ENCODE data around the gene DCST2. TPM values are rescaled to one million over a fixed set of nuclear protein-coding genes. Genes with fewer than 3 reads are reported as not detected.
A peak's percentile ranks its signal among the peaks of the same experiment; 100 is the strongest.

Gene DCST2
- total and polyA plus RNA-seq, 9 donors = 0.17 to 1.4 (median 1.1) TPM; not detected in 1

- no peak for DNase-seq
- H3K4me3 ChIP-seq = no peak overlapping the region
- H3K27ac ChIP-seq = no peak overlapping the region
- intact Hi-C loops (cut with DNase I) = loop anchor here in 3 of 4 donors (5.0 to 10.0 kb wide), 2 partner anchors 108 to 280 kb away; partner anchors contain the start of gene PBXIP1 (in 2 of the 3)
- peaks cover 7% of the 10 kb centered on the region for H3K4me1 ChIP-seq (ENCODE audit: insufficient read depth)
- 28 to 52% (median 37%) methylated on average over 5 of the region's 5 CpGs for WGBS, 3 donors
- no peaks in the 10 kb centered on the region for H3K36me3 ChIP-seq
- H3K9me3 ChIP-seq = no peaks in the 10 kb centered on the region
- TF ChIP-seq POLR2A (IDR thresholded peaks at IDR 0.05) (no peak), CTCF (IDR thresholded peaks at IDR 0.05) (no peak), EP300 (IDR thresholded peaks at IDR 0.05) (no peak)
- H3K27me3 ChIP-seq = no peaks in the 10 kb centered on the region
Measured at GRCh38 chr1:155064832-155065429, 31.4 kb upstream of the DCST2 start.

- intact Hi-C loops (cut with DNase I) = loop anchor here in 3 of 4 donors (5.0 to 10.0 kb wide), 2 partner anchors 107 to 279 kb away; partner anchors contain the start of gene PBXIP1 (in 2 of the 3)
- H3K9me3 ChIP-seq = no peaks in the 10 kb centered on the region
- peaks cover 7% of the 10 kb centered on the region for H3K4me1 ChIP-seq (ENCODE audit: insufficient read depth)
- peak overlapping the region; percentile 75 for H3K4me3 ChIP-seq
- peak overlapping the region; percentile 71 to 81 for H3K27ac ChIP-seq
- WGBS, 3 donors = 6 to 12% (median 9%) methylated on average over 12 to 14 of the region's 14 CpGs
- H3K36me3 ChIP-seq = no peaks in the 10 kb centered on the region
- no peak for TF ChIP-seq EP300 (IDR thresholded peaks at IDR 0.05)
- no peak for TF ChIP-seq POLR2A (IDR thresholded peaks at IDR 0.05)
- no peak for TF ChIP-seq CTCF (IDR thresholded peaks at IDR 0.05)
- H3K27me3 ChIP-seq = no peaks in the 10 kb centered on the region
- DNase-seq = peak in 2 of 5 donors; percentile 53 to 58
Measured at GRCh38 chr1:155064111-155064831, 30.7 kb upstream of the DCST2 start.

- peak; percentile 83 to 88 (median 86) for DNase-seq
- no peaks in the 10 kb centered on the region for H3K27me3 ChIP-seq
- 0 to 1% (median 0%) methylated on average over 29 to 57 of the region's 57 CpGs for WGBS, 3 donors
- H3K4me1 ChIP-seq (ENCODE audit: insufficient read depth) = peaks cover 7% of the 10 kb centered on the region
- peak; percentile 45 for TF ChIP-seq POLR2A (IDR thresholded peaks at IDR 0.05)
- TF ChIP-seq CTCF (IDR thresholded peaks at IDR 0.05) = no peak
- no peak for TF ChIP-seq EP300 (IDR thresholded peaks at IDR 0.05)
- no peaks in the 10 kb centered on the region for H3K36me3 ChIP-seq
- peak within 1 kb of the TSS; percentile 71 to 81 for H3K27ac ChIP-seq
- intact Hi-C loops (cut with DNase I) = loop anchor here in 3 of 4 donors (5.0 to 10.0 kb wide), 2 partner anchors 106 to 279 kb away; partner anchors contain the start of gene PBXIP1 (in 2 of the 3)
- H3K4me3 ChIP-seq = peak within 1 kb of the TSS; percentile 75
- H3K9me3 ChIP-seq = no peaks in the 10 kb centered on the region
Measured at GRCh38 chr1:155063550-155064110, 30.0 kb upstream of the DCST2 start, which contains the start of gene EFNA4. EFNA4 (plus strand) TSS chr1:155063740; CDS start chr1:155063824, 84 bp downstream.

GRCh38 chr1:155062702-155063411 is 29.3 kb upstream of the DCST2 start:
- WGBS, 3 donors = 4 to 8% (median 8%) methylated on average over 45 to 46 of the region's 46 CpGs
- Histone ChIP-seq H3K36me3 (no peaks in the 10 kb centered on the region), H3K4me3 (peak overlapping the region; percentile 75), H3K9me3 (no peaks in the 10 kb centered on the region), H3K27ac (peak overlapping the region; percentile 71 to 81), H3K27me3 (no peaks in the 10 kb centered on the region), H3K4me1 (ENCODE audit: insufficient read depth) (peaks cover 7% of the 10 kb centered on the region)
- peak in 4 of 5 donors; percentile 52 to 74 (median 68) for DNase-seq
- intact Hi-C loops (cut with DNase I) = loop anchor here in 3 of 4 donors (5.0 to 10.0 kb wide), 2 partner anchors 106 to 278 kb away; partner anchors contain the start of gene PBXIP1 (in 2 of the 3)
- TF ChIP-seq POLR2A (IDR thresholded peaks at IDR 0.05) (no peak), CTCF (IDR thresholded peaks at IDR 0.05) (peak; percentile 32 to 60 (median 50))
